Keratinocyte (primary cell): Measurements from ENCODE around the gene SYT1. TPM values are rescaled to one million over a fixed set of nuclear protein-coding genes. Genes with fewer than 3 reads are reported as not detected.

Experiments used
- DNase-seq: peaks from one replicate; pipeline ENCODE4 v3.0.0-alpha.2; 2011; ENCODE audit warnings: low read depth, missing footprints, low spot score
- FAIRE-seq: peaks from 2 replicates; lab custom pipeline; 2011; peaks lifted over from hg19 to GRCh38; lab: Jason Lieb, UNC
- H2AFZ ChIP-seq: 2 replicates; pipeline ENCODE4 v1.6.0; 2012; ENCODE audit warnings: low read length, control low read depth, inconsistent platforms; ENCODE audit not compliant: control insufficient read depth
- H3K27ac ChIP-seq: 2 replicates; pipeline ENCODE4 v1.5.1; 2011; ENCODE audit warnings: low read length; ENCODE audit not compliant: control insufficient read depth, insufficient read depth
- H3K27me3 ChIP-seq: 3 replicates; pipeline ENCODE4 v1.6.0; 2011; ENCODE audit warnings: low read length; ENCODE audit not compliant: control insufficient read depth, insufficient read depth; ENCODE audit errors: extremely low read depth
- H3K36me3 ChIP-seq, 2 experiments: 2 replicates in 1 of 2; 3 replicates in 1 of 2; pipeline ENCODE4 v1.5.1; 2011; ENCODE audit warnings: low read length in 2 of 2, mild to moderate bottlenecking in 1 of 2; ENCODE audit not compliant: control insufficient read depth in 2 of 2, insufficient read depth in 2 of 2; ENCODE audit errors: extremely low read depth in 1 of 2
- H3K4me1 ChIP-seq: 3 replicates; pipeline ENCODE4 v1.5.1; 2011; ENCODE audit warnings: low read length; ENCODE audit not compliant: control insufficient read depth, insufficient read depth; ENCODE audit errors: extremely low read depth
- H3K4me2 ChIP-seq: 3 replicates; pipeline ENCODE4 v1.6.0; 2011; ENCODE audit warnings: low read depth, low read length; ENCODE audit not compliant: control insufficient read depth, insufficient read depth; ENCODE audit errors: extremely low read depth
- H3K4me3 ChIP-seq, 3 experiments: fragments of 200-600 bp in 1 of 3; sonication (generic) in 1 of 3; 2 replicates in 2 of 3; 3 replicates in 1 of 3; pipeline ENCODE4 v1.5.1; 2011 to 2016; ENCODE audit warnings: low read length in 3 of 3, mild to moderate bottlenecking in 3 of 3, control low read depth in 2 of 3, inconsistent platforms in 1 of 3, low read depth in 1 of 3, mixed read lengths in 1 of 3, mixed run types in 1 of 3, moderate library complexity in 1 of 3; ENCODE audit not compliant: control insufficient read depth in 2 of 3, insufficient read depth in 2 of 3; ENCODE audit errors: extremely low read depth in 1 of 3
- H3K79me2 ChIP-seq: 2 replicates; pipeline ENCODE4 v1.6.0; 2012; ENCODE audit warnings: low read length; ENCODE audit not compliant: control insufficient read depth, insufficient read depth
- H3K9ac ChIP-seq: 3 replicates; pipeline ENCODE4 v1.6.0; 2011; ENCODE audit warnings: low read length; ENCODE audit not compliant: control insufficient read depth, insufficient read depth; ENCODE audit errors: extremely low read depth
- H3K9me1 ChIP-seq: 3 replicates; pipeline ENCODE4 v1.6.0; 2011; ENCODE audit warnings: low read length; ENCODE audit not compliant: control insufficient read depth, insufficient read depth; ENCODE audit errors: extremely low read depth
- H3K9me3 ChIP-seq: 2 replicates; pipeline ENCODE4 v1.5.1; 2012; ENCODE audit warnings: low read depth, low read length; ENCODE audit not compliant: control insufficient read depth
- H4K20me1 ChIP-seq: 3 replicates; pipeline ENCODE4 v1.6.0; 2011; ENCODE audit warnings: low read length; ENCODE audit not compliant: control insufficient read depth, insufficient read depth; ENCODE audit errors: extremely low read depth
- EZH2 ChIP-seq: IDR thresholded peaks from one replicate; pipeline ENCODE4 v1.6.1; 2012; ENCODE audit warnings: inconsistent platforms, mild to moderate bottlenecking, low read length, moderate library complexity
- dilution Hi-C: fragments of 300-500 bp; cut with MboI; formaldehyde crosslinking; loops from one replicate; pipeline ENCODE4 v1.7.0; 2020; ENCODE audit warnings: low sequenced_read_pairs; ENCODE audit not compliant: extremely low pct_ligation_motif_present
- polyA plus RNA-seq, 5 experiments: library from polyadenylated mRNA; depleted of rRNA in 3 of 5; stranded (reverse) in 3 of 5; stranded (forward) in 1 of 5; unstranded in 1 of 5; fragments of >200 nt; gene quantifications; 1 replicate in 1 of 5; 2 replicates in 3 of 5; 3 replicates in 1 of 5; pipeline versions ENCODE4 v1.2.1 to v1.2.3, GENCODE V29; 2011 to 2012; ENCODE audit warnings: missing spikeins in 2 of 5, low read depth in 1 of 5, low replicate concordance in 1 of 5
- TF ChIP-seq, protein P1 (sequence below), 3 experiments: IDR thresholded peaks in 1 of 3; conservative IDR thresholded peaks in 1 of 3; optimal IDR thresholded peaks in 1 of 3; 2 replicates in 2 of 3; 3 replicates in 1 of 3; pipeline versions ENCODE3 to v1.5.1; 2011; ENCODE audit warnings: low read length in 3 of 3, mild to moderate bottlenecking in 3 of 3, moderate library complexity in 2 of 3, control low read depth in 1 of 3, inconsistent platforms in 1 of 3; ENCODE audit not compliant: insufficient read depth in 2 of 3; ENCODE audit errors: extremely low read depth in 1 of 3

Gene SYT1
- polyA plus RNA-seq, 1 donor (not counting 4 experiments of a cell fraction or from before 2014, with no cell fraction given), result 6.1 TPM

- H2AFZ ChIP-seq, result no peak overlapping the region
- no peak overlapping the region for H3K9ac ChIP-seq
- TF ChIP-seq EZH2, result no peak
- TF ChIP-seq, protein P1, sequence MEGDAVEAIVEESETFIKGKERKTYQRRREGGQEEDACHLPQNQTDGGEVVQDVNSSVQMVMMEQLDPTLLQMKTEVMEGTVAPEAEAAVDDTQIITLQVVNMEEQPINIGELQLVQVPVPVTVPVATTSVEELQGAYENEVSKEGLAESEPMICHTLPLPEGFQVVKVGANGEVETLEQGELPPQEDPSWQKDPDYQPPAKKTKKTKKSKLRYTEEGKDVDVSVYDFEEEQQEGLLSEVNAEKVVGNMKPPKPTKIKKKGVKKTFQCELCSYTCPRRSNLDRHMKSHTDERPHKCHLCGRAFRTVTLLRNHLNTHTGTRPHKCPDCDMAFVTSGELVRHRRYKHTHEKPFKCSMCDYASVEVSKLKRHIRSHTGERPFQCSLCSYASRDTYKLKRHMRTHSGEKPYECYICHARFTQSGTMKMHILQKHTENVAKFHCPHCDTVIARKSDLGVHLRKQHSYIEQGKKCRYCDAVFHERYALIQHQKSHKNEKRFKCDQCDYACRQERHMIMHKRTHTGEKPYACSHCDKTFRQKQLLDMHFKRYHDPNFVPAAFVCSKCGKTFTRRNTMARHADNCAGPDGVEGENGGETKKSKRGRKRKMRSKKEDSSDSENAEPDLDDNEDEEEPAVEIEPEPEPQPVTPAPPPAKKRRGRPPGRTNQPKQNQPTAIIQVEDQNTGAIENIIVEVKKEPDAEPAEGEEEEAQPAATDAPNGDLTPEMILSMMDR (optimal IDR thresholded peaks at IDR 0.05 in 1 of 3, IDR thresholded peaks at IDR 0.05 in 1 of 3, conservative IDR thresholded peaks at IDR 0.05 in 1 of 3; ENCODE audit: extremely low read depth in 1 of 3, insufficient read depth in 2 of 3, low read length in 3 of 3), result no peak
- no peaks in the 10 kb centered on the region for H3K4me1 ChIP-seq
- FAIRE-seq, result no peak
- no peak overlapping the region for H3K27ac ChIP-seq
- H3K9me3 ChIP-seq, result no peaks in the 10 kb centered on the region
- H3K27me3 ChIP-seq, result no peaks in the 10 kb centered on the region
- no peak overlapping the region for H3K4me2 ChIP-seq
- H3K9me1 ChIP-seq, result no peaks in the 10 kb centered on the region
- H3K36me3 ChIP-seq, result no peaks in the 10 kb centered on the region
- no peak overlapping the region for H3K4me3 ChIP-seq
- no peaks in the 10 kb centered on the region for H4K20me1 ChIP-seq
- dilution Hi-C loops, result no loop called here
- DNase-seq, result no peak
- no peaks in the 10 kb centered on the region for H3K79me2 ChIP-seq
These were observed 291.1 kb downstream of the SYT1 start for GRCh38 chr12:79155683-79156082.

DNA sequence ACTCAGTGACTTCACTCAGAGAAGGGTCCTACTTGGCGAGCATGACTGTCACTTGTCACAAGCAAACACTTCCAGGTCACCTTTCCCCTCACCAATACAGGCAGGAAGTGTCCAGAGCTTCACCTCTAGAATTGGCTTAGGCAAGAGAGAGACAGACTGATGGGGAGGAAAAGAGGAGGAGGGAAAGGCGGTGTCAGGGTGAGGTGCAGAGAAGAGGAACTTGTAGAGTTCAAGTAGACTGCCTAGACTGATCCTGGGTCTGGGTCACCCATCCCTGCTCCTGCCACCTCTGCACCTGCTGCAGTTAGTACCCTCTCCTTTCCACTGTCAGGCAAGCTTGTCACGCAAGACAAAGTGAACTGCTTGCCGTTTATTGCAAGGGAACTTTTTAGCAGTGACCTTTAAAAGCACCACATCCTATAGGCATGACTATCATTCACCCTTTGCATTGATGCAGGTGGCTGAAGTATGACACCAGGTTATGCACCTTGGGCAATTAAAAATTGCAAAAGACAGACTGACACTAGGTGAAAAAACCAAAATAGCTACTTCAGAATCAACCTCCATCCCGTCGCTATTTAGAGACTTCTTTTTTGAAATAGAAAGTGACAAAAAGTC lies 292.4 kb downstream of the SYT1 start:
- dilution Hi-C loops, result no loop called here
- H3K4me3 ChIP-seq, result no peak overlapping the region
- no peak for FAIRE-seq
- H3K79me2 ChIP-seq, result no peaks in the 10 kb centered on the region
- no peaks in the 10 kb centered on the region for H3K9me1 ChIP-seq
- DNase-seq, result no peak
- H3K4me2 ChIP-seq, result no peak overlapping the region
- H3K27ac ChIP-seq, result no peak overlapping the region
- no peaks in the 10 kb centered on the region for H3K4me1 ChIP-seq
- H3K27me3 ChIP-seq, result no peaks in the 10 kb centered on the region
- no peaks in the 10 kb centered on the region for H4K20me1 ChIP-seq
- H2AFZ ChIP-seq, result no peak overlapping the region
- TF ChIP-seq, protein P1 (optimal IDR thresholded peaks at IDR 0.05 in 1 of 3, IDR thresholded peaks at IDR 0.05 in 1 of 3, conservative IDR thresholded peaks at IDR 0.05 in 1 of 3; ENCODE audit: extremely low read depth in 1 of 3, insufficient read depth in 2 of 3, low read length in 3 of 3), result no peak
- TF ChIP-seq EZH2, result no peak
- no peak overlapping the region for H3K9ac ChIP-seq
- no peaks in the 10 kb centered on the region for H3K36me3 ChIP-seq
- no peaks in the 10 kb centered on the region for H3K9me3 ChIP-seq
